Tracheal epithelial cell (primary cell): Measurements from ENCODE around the gene MX1. TPM values are rescaled to one million over a fixed set of nuclear protein-coding genes. Genes with fewer than 3 reads are reported as not detected.

Experiments
- total RNA-seq: library from RNA; depleted of rRNA; stranded (reverse); fragments of >200 nt; gene quantifications from 2 replicates; pipeline ENCODE4 v1.2.1, GENCODE V29; 2014

Gene MX1, protein sequence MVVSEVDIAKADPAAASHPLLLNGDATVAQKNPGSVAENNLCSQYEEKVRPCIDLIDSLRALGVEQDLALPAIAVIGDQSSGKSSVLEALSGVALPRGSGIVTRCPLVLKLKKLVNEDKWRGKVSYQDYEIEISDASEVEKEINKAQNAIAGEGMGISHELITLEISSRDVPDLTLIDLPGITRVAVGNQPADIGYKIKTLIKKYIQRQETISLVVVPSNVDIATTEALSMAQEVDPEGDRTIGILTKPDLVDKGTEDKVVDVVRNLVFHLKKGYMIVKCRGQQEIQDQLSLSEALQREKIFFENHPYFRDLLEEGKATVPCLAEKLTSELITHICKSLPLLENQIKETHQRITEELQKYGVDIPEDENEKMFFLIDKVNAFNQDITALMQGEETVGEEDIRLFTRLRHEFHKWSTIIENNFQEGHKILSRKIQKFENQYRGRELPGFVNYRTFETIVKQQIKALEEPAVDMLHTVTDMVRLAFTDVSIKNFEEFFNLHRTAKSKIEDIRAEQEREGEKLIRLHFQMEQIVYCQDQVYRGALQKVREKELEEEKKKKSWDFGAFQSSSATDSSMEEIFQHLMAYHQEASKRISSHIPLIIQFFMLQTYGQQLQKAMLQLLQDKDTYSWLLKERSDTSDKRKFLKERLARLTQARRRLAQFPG
- total RNA-seq: 1.7 and 16.1 TPM in 2 replicates

GRCh38 chr21:41425954-41426675 is at the start of gene MX1:
Gene MX1 (plus strand): TSS chr21:41426239. CDS start chr21:41432071, 5,832 bp downstream.

GRCh38 chr21:41507521-41508414 is 81.7 kb downstream of the MX1 start, which contains the start of gene TMPRSS2:
Gene TMPRSS2 (minus strand): TSS chr21:41508158. CDS start chr21:41498133, 10,025 bp downstream.

Other genes with a start within 250 kb of the MX1 start
- 0.72 TPM in 1 of 2 replicates, not detected in the other for gene FAM3B, start 109.4 kb upstream of the MX1 start, total RNA-seq
- gene MX2, start 64.2 kb upstream of the MX1 start, total RNA-seq: 0.21 and 0.24 TPM in 2 replicates
- gene TMPRSS2, start 81.9 kb downstream of the MX1 start, total RNA-seq: 1.1 and 5.1 TPM in 2 replicates